Measurements from ENCODE around the gene SMYD5. TPM values are rescaled to one million over a fixed set of nuclear protein-coding genes. Genes with fewer than 3 reads are reported as not detected.

Gene SMYD5
- total and polyA plus RNA-seq, 9 of the 15 experiments (the other 6 are each of a cell fraction or from before 2014, with no cell fraction given): 11.4 to 56.8 (median 32.0) TPM

DNA sequence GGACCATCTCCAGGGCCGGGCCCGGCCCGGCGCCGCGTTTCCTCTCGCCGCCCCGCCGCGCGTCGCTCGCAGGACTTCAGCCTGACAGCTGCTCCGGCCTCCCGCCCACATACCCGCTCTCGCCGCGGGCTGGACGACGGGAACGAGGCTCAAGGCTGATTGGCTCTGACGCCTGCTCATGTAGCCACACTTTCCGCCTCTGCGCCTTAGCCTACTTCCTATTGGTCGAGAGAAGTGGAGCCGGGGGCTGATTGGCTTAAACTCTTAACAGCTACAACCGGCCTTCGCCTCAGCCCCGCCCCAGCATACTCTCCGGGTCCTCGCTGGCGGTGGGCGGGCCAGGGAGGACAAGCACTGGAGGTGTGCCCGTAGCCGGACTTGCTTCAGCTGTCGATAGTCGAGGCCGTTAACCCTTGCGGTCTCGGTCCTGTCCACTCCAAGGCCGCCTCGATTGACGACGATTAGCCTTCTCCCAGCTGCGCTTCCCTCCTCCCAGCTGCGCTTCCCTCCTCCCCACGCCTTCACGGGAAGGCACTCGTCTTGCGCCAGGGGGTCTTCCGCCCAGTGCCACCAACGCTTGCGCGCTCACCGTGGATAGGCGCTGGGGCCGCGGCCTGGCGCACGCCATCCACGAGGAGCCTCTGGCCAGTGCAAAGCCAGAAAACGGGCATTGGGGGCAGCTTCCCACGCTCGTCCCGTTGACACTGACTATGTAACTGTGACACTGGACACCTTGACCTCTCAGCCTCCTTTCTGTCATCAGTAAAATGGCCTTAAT, 19.3 kb downstream of the SMYD5 start, which contains the start of gene PRADC1 (continued):
- no peak for TF ChIP-seq KLF6 (CRISPR knock-in tag; IDR thresholded peaks at IDR 0.05; ENCODE audit: borderline replicate concordance)
- TF ChIP-seq ZNF41 (CRISPR knock-in tag; conservative IDR thresholded peaks at IDR 0.05): no peak
- TF ChIP-seq, protein P1, sequence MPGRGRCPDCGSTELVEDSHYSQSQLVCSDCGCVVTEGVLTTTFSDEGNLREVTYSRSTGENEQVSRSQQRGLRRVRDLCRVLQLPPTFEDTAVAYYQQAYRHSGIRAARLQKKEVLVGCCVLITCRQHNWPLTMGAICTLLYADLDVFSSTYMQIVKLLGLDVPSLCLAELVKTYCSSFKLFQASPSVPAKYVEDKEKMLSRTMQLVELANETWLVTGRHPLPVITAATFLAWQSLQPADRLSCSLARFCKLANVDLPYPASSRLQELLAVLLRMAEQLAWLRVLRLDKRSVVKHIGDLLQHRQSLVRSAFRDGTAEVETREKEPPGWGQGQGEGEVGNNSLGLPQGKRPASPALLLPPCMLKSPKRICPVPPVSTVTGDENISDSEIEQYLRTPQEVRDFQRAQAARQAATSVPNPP (IDR thresholded peaks at IDR 0.05; ENCODE audit: borderline replicate concordance, insufficient read depth, insufficient read length): no peak
- peak; percentile 72 for TF ChIP-seq RBFOX2 (IDR thresholded peaks at IDR 0.05; ENCODE audit: low read depth, low read length)
- TF ChIP-seq, protein P2, sequence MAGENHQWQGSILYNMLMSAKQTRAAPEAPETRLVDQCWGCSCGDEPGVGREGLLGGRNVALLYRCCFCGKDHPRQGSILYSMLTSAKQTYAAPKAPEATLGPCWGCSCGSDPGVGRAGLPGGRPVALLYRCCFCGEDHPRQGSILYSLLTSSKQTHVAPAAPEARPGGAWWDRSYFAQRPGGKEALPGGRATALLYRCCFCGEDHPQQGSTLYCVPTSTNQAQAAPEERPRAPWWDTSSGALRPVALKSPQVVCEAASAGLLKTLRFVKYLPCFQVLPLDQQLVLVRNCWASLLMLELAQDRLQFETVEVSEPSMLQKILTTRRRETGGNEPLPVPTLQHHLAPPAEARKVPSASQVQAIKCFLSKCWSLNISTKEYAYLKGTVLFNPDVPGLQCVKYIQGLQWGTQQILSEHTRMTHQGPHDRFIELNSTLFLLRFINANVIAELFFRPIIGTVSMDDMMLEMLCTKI (IDR thresholded peaks at IDR 0.05; ENCODE audit: partially characterized antibody): no peak
- TF ChIP-seq HMG20B (CRISPR knock-in tag; IDR thresholded peaks at IDR 0.05): no peak
- TF ChIP-seq FOSL1 (tag; conservative IDR thresholded peaks at IDR 0.05): no peak
- TF ChIP-seq, protein P3, sequence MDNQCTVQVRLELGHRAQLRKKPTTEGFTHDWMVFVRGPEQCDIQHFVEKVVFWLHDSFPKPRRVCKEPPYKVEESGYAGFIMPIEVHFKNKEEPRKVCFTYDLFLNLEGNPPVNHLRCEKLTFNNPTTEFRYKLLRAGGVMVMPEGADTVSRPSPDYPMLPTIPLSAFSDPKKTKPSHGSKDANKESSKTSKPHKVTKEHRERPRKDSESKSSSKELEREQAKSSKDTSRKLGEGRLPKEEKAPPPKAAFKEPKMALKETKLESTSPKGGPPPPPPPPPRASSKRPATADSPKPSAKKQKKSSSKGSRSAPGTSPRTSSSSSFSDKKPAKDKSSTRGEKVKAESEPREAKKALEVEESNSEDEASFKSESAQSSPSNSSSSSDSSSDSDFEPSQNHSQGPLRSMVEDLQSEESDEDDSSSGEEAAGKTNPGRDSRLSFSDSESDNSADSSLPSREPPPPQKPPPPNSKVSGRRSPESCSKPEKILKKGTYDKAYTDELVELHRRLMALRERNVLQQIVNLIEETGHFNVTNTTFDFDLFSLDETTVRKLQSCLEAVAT (IDR thresholded peaks at IDR 0.05): peak; percentile 77 to 93
- TF ChIP-seq RCOR1 (IDR thresholded peaks at IDR 0.05; ENCODE audit: borderline replicate concordance in 1 of 2, low read depth in 2 of 2, low read length in 2 of 2): no peak
- TF ChIP-seq DPF2 (IDR thresholded peaks at IDR 0.05): 0 out of 2 replicates have a peak, but pooled peaks have one; percentile 24
- TF ChIP-seq ZNF778 (CRISPR knock-in tag; IDR thresholded peaks at IDR 0.05): no peak
- TF ChIP-seq EHMT2 (IDR thresholded peaks at IDR 0.05): no peak
- TF ChIP-seq ZNF311 (CRISPR knock-in tag; IDR thresholded peaks at IDR 0.05): no peak
- no peak for TF ChIP-seq ZNF583 (CRISPR knock-in tag; IDR thresholded peaks at IDR 0.05)
- TF ChIP-seq, protein P4, sequence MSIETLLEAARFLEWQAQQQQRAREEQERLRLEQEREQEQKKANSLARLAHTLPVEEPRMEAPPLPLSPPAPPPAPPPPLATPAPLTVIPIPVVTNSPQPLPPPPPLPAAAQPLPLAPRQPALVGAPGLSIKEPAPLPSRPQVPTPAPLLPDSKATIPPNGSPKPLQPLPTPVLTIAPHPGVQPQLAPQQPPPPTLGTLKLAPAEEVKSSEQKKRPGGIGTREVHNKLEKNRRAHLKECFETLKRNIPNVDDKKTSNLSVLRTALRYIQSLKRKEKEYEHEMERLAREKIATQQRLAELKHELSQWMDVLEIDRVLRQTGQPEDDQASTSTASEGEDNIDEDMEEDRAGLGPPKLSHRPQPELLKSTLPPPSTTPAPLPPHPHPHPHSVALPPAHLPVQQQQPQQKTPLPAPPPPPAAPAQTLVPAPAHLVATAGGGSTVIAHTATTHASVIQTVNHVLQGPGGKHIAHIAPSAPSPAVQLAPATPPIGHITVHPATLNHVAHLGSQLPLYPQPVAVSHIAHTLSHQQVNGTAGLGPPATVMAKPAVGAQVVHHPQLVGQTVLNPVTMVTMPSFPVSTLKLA (conservative IDR thresholded peaks at IDR 0.05): peak; percentile 60 to 89
- TF ChIP-seq, protein P5, sequence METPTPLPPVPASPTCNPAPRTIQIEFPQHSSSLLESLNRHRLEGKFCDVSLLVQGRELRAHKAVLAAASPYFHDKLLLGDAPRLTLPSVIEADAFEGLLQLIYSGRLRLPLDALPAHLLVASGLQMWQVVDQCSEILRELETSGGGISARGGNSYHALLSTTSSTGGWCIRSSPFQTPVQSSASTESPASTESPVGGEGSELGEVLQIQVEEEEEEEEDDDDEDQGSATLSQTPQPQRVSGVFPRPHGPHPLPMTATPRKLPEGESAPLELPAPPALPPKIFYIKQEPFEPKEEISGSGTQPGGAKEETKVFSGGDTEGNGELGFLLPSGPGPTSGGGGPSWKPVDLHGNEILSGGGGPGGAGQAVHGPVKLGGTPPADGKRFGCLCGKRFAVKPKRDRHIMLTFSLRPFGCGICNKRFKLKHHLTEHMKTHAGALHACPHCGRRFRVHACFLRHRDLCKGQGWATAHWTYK (CRISPR knock-in tag; IDR thresholded peaks at IDR 0.05): no peak
- TF ChIP-seq ELF1 (tag; IDR thresholded peaks at IDR 0.05): no peak
- no peak for TF ChIP-seq DMBX1 (CRISPR knock-in tag; IDR thresholded peaks at IDR 0.05; ENCODE audit: borderline replicate concordance)
- no peak for TF ChIP-seq MIER1 (IDR thresholded peaks at IDR 0.05; ENCODE audit: low read depth)
- TF ChIP-seq, protein P6, sequence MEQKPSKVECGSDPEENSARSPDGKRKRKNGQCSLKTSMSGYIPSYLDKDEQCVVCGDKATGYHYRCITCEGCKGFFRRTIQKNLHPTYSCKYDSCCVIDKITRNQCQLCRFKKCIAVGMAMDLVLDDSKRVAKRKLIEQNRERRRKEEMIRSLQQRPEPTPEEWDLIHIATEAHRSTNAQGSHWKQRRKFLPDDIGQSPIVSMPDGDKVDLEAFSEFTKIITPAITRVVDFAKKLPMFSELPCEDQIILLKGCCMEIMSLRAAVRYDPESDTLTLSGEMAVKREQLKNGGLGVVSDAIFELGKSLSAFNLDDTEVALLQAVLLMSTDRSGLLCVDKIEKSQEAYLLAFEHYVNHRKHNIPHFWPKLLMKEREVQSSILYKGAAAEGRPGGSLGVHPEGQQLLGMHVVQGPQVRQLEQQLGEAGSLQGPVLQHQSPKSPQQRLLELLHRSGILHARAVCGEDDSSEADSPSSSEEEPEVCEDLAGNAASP (IDR thresholded peaks at IDR 0.05): no peak

Data from K562 (cell line).